Measurements from ENCODE around the gene KIF26A. TPM values are rescaled to one million over a fixed set of nuclear protein-coding genes. Genes with fewer than 3 reads are reported as not detected.

Gene KIF26A
- total RNA-seq, 1 experiment from 2014 or later, result 0.92 TPM

Other genes starting within 250 kb of the KIF26A start
- not detected in 2 replicates for gene TDRD9, start 210.1 kb upstream of the KIF26A start, total RNA-seq (2014; rRNA removed; shearing (Covaris generic); ENCODE audit: low replicate concordance)
- not detected in 2 replicates for gene RD3L, start 196.1 kb upstream of the KIF26A start, total RNA-seq (2014; rRNA removed; shearing (Covaris generic); ENCODE audit: low replicate concordance)
- not detected in 2 replicates for gene ASPG, start 52.9 kb upstream of the KIF26A start, total RNA-seq (2014; rRNA removed; shearing (Covaris generic); ENCODE audit: low replicate concordance)

Measured in MG63 (cell line).